ENCODE measurements around the gene SLC22A12. TPM values are rescaled to one million over a fixed set of nuclear protein-coding genes. Genes with fewer than 3 reads are reported as not detected.

SLC22A12 gene
- polyA plus RNA-seq, 1 donor from 2014 or later, result not detected

- TF ChIP-seq EZH2 (IDR thresholded peaks at IDR 0.05; ENCODE audit: borderline replicate concordance, insufficient read depth, low read length, poor library complexity, severe bottlenecking) (no peak), TAF1 (IDR thresholded peaks at IDR 0.05; ENCODE audit: low read depth) (no peak), SMC3 (conservative IDR thresholded peaks at IDR 0.05; ENCODE audit: poor library complexity) (no peak), CTCF (IDR thresholded peaks at IDR 0.05; ENCODE audit: poor library complexity, severe bottlenecking) (no peak), POLR2AphosphoS5 (IDR thresholded peaks at IDR 0.05) (no peak), REST (IDR thresholded peaks at IDR 0.05; ENCODE audit: borderline replicate concordance) (no peak)
- no peaks in the 10 kb centered on the region for H3F3A ChIP-seq (ENCODE audit: insufficient read depth, low read length, poor library complexity, severe bottlenecking)
- no peaks in the 10 kb centered on the region for H3K27me3 ChIP-seq (ENCODE audit: insufficient read depth, low read depth, low read length)
- H3K9ac ChIP-seq (ENCODE audit: low read length), result peak overlapping the region; percentile 65
- H3K79me2 ChIP-seq (replicated peaks; ENCODE audit: insufficient read depth, low read length), result peaks cover 46% of the 10 kb centered on the region
- H3K27ac ChIP-seq (ENCODE audit: low read length), result peak overlapping the region; percentile 77
- no peaks in the 10 kb centered on the region for H3K9me2 ChIP-seq (ENCODE audit: insufficient read depth, low read length)
- H3K36me3 ChIP-seq (ENCODE audit: insufficient read depth, low read length), result no peaks in the 10 kb centered on the region
- H3K4me2 ChIP-seq (ENCODE audit: low read length), result peak overlapping the region; percentile 63
- peak overlapping the region; percentile 89 for H3K4me3 ChIP-seq (ENCODE audit: low read length)
- no peaks in the 10 kb centered on the region for H4K20me1 ChIP-seq (ENCODE audit: insufficient read depth)
- H3K9me3 ChIP-seq (ENCODE audit: low read length), result no peaks in the 10 kb centered on the region
- H2AFZ ChIP-seq (ENCODE audit: low read depth, low read length), result no peak overlapping the region
Observed at GRCh38 chr11:64637334-64638017, 46.5 kb downstream of the SLC22A12 start.

GRCh38 chr11:64638018-64638665 lies 47.1 kb downstream of the SLC22A12 start:
- H3K27me3 ChIP-seq (ENCODE audit: insufficient read depth, low read depth, low read length), result no peaks in the 10 kb centered on the region
- H3K79me2 ChIP-seq (replicated peaks; ENCODE audit: insufficient read depth, low read length), result peaks cover 49% of the 10 kb centered on the region
- H3K9me2 ChIP-seq (ENCODE audit: insufficient read depth, low read length), result no peaks in the 10 kb centered on the region
- H3K4me2 ChIP-seq (ENCODE audit: low read length), result peak overlapping the region; percentile 63
- TF ChIP-seq POLR2AphosphoS5 (IDR thresholded peaks at IDR 0.05), result peak; percentile 29
- no peak for TF ChIP-seq RAD21 (conservative IDR thresholded peaks at IDR 0.05)
- peak; percentile 22 for TF ChIP-seq CTCF (IDR thresholded peaks at IDR 0.05; ENCODE audit: poor library complexity, severe bottlenecking)
- no peak for TF ChIP-seq EP300 (conservative IDR thresholded peaks at IDR 0.05; ENCODE audit: poor library complexity, severe bottlenecking)
- H3K9me3 ChIP-seq (ENCODE audit: low read length), result no peaks in the 10 kb centered on the region
- H2AFZ ChIP-seq (ENCODE audit: low read depth, low read length), result no peak overlapping the region
- H4K20me1 ChIP-seq (ENCODE audit: insufficient read depth), result no peaks in the 10 kb centered on the region
- peak overlapping the region; percentile 65 for H3K9ac ChIP-seq (ENCODE audit: low read length)
- peak overlapping the region; percentile 77 for H3K27ac ChIP-seq (ENCODE audit: low read length)
- H3F3A ChIP-seq (ENCODE audit: insufficient read depth, low read length, poor library complexity, severe bottlenecking), result no peaks in the 10 kb centered on the region
- peak overlapping the region; percentile 89 for H3K4me3 ChIP-seq (ENCODE audit: low read length)
- H3K36me3 ChIP-seq (ENCODE audit: insufficient read depth, low read length), result no peaks in the 10 kb centered on the region
